Measurements from ENCODE around the gene FAM118B.

FAM118B gene

GRCh38 chr11:126198648-126199047 lies 12.9 kb upstream of the FAM118B start:
- no peak overlapping the region for H3K9ac ChIP-seq (ENCODE audit: low read length)
- H3K4me1 ChIP-seq (ENCODE audit: control insufficient read depth, insufficient read depth, low read length): no peaks in the 10 kb centered on the region
- peaks cover 9% of the 10 kb centered on the region; the same call in 1 of the 2 replicates for H3K9me3 ChIP-seq (ENCODE audit: control insufficient read depth, insufficient read depth, low read depth, low read length)
- peaks cover 76% of the 10 kb centered on the region for H3K36me3 ChIP-seq (ENCODE audit: control insufficient read depth, insufficient read depth, low read length)
- no peak overlapping the region for H3K27ac ChIP-seq (ENCODE audit: low read depth, low read length)
- H3K27me3 ChIP-seq (ENCODE audit: control insufficient read depth, insufficient read depth, low read length): no peaks in the 10 kb centered on the region
- H3K4me3 ChIP-seq (ENCODE audit: low read depth, low read length): no peak overlapping the region

GRCh38 chr11:126202646-126203359 lies 8.8 kb upstream of the FAM118B start:
- Histone ChIP-seq H3K9ac (ENCODE audit: low read length) (no peak overlapping the region), H3K27me3 (ENCODE audit: control insufficient read depth, insufficient read depth, low read length) (no peaks in the 10 kb centered on the region), H3K36me3 (ENCODE audit: control insufficient read depth, insufficient read depth, low read length) (peaks cover 91% of the 10 kb centered on the region), H3K4me1 (ENCODE audit: control insufficient read depth, insufficient read depth, low read length) (no peaks in the 10 kb centered on the region), H3K27ac (ENCODE audit: low read depth, low read length) (no peak overlapping the region), H3K9me3 (ENCODE audit: control insufficient read depth, insufficient read depth, low read depth, low read length) (peaks cover 2% of the 10 kb centered on the region; the same call in 1 of the 2 replicates), H3K4me3 (ENCODE audit: low read depth, low read length) (no peak overlapping the region)

- Histone ChIP-seq H3K9me3 (ENCODE audit: control insufficient read depth, insufficient read depth, low read depth, low read length) (no peaks in the 10 kb centered on the region), H3K27ac (ENCODE audit: low read depth, low read length) (no peak overlapping the region), H3K27me3 (ENCODE audit: control insufficient read depth, insufficient read depth, low read length) (no peaks in the 10 kb centered on the region), H3K9ac (ENCODE audit: low read length) (no peak overlapping the region), H3K4me1 (ENCODE audit: control insufficient read depth, insufficient read depth, low read length) (peaks cover 2% of the 10 kb centered on the region; the same call in 1 of the 2 replicates), H3K4me3 (ENCODE audit: low read depth, low read length) (no peak overlapping the region), H3K36me3 (ENCODE audit: control insufficient read depth, insufficient read depth, low read length) (peaks cover 90% of the 10 kb centered on the region)
These were observed 6.2 kb upstream of the FAM118B start for GRCh38 chr11:126205359-126205758.

DNA sequence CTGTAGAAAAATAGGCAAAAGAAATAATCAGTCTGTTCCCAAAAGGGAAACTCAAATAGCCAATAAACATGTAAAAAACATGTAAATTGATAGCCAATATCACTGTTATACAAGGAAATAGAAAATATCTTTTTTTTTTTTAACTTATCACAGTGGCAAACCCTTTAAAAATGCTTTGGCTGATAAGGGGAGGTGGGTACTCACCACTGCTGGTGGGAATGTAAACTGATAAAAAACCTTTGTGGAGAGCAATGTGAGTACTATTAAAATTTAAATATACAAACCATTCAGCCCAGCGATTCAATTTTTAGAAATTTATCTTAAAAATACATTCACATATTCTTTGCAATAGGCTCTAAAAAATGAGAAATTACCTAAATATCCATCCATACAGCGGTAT lies 3.7 kb upstream of the FAM118B start:
- Histone ChIP-seq H3K4me1 (ENCODE audit: control insufficient read depth, insufficient read depth, low read length) (peaks cover 13% of the 10 kb centered on the region; the same call in 1 of the 2 replicates), H3K27ac (ENCODE audit: low read depth, low read length) (no peak overlapping the region), H3K9ac (ENCODE audit: low read length) (no peak overlapping the region), H3K27me3 (ENCODE audit: control insufficient read depth, insufficient read depth, low read length) (no peaks in the 10 kb centered on the region), H3K9me3 (ENCODE audit: control insufficient read depth, insufficient read depth, low read depth, low read length) (no peaks in the 10 kb centered on the region), H3K4me3 (ENCODE audit: low read depth, low read length) (no peak overlapping the region), H3K36me3 (ENCODE audit: control insufficient read depth, insufficient read depth, low read length) (peaks cover 65% of the 10 kb centered on the region)

DNA sequence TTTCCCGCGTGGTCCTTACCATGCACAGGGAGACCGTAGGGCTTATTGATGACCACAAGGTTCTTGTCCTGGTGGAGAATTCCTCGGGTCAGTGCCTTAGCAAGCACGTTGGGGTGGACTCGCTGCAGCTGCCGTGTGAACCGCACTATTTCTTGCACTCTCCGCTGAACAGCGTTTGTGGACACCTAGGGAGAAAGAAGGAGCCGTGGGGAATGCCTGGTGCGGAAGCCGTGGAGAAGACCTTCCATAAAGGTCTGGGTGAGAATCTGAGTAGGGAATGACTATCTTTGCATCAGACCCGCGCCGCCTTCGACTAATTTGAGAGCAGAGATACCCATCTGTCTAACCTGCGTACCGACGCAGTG lies 729 bp upstream of the FAM118B start:
- H3K4me3 ChIP-seq (ENCODE audit: low read depth, low read length): peak overlapping the region; percentile 97
- no peaks in the 10 kb centered on the region for H3K9me3 ChIP-seq (ENCODE audit: control insufficient read depth, insufficient read depth, low read depth, low read length)
- H3K9ac ChIP-seq (ENCODE audit: low read length): peak overlapping the region; percentile 87
- H3K36me3 ChIP-seq (ENCODE audit: control insufficient read depth, insufficient read depth, low read length): peaks cover 36% of the 10 kb centered on the region
- H3K27ac ChIP-seq (ENCODE audit: low read depth, low read length): peak overlapping the region; percentile 73; the same call in 1 of the 2 replicates
- no peaks in the 10 kb centered on the region for H3K27me3 ChIP-seq (ENCODE audit: control insufficient read depth, insufficient read depth, low read length)
- peaks cover 15% of the 10 kb centered on the region; the same call in 1 of the 2 replicates for H3K4me1 ChIP-seq (ENCODE audit: control insufficient read depth, insufficient read depth, low read length)

DNA sequence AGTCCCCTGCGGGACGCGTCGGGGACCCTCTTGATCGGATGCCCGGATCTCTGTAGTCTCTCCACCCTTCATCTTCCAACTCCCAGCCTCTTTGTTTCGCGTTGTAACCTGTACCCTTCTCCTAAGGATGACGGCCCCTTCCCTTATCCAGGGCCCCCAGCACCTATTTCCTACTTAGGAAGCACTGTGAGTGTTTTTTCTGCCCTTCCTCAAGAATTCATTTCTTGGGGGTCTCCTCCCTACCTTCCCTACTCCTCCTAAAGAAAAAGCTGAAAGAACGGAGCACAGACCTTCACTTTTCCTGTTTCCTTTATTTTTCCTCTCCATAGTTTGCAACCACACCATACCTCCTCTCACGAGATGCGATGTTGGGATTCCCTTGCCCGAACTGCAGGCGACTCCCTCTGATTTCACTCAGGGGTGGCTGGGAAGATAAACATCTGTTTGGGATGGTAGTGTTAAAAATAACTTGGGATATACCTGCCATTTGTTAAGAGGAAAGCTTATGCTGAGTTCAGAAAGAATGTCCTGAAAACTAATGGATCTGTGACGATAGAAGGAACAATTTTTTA lies 593 bp downstream of the FAM118B start:
- H3K27ac ChIP-seq (ENCODE audit: low read depth, low read length): peak overlapping the region; percentile 35; the same call in 1 of the 2 replicates
- H3K27me3 ChIP-seq (ENCODE audit: control insufficient read depth, insufficient read depth, low read length): no peaks in the 10 kb centered on the region
- H3K9ac ChIP-seq (ENCODE audit: low read length): peak overlapping the region; percentile 87
- H3K4me3 ChIP-seq (ENCODE audit: low read depth, low read length): peak overlapping the region; percentile 97
- no peaks in the 10 kb centered on the region for H3K9me3 ChIP-seq (ENCODE audit: control insufficient read depth, insufficient read depth, low read depth, low read length)
- peaks cover 15% of the 10 kb centered on the region; the same call in 1 of the 2 replicates for H3K4me1 ChIP-seq (ENCODE audit: control insufficient read depth, insufficient read depth, low read length)
- peaks cover 27% of the 10 kb centered on the region for H3K36me3 ChIP-seq (ENCODE audit: control insufficient read depth, insufficient read depth, low read length)

DNA sequence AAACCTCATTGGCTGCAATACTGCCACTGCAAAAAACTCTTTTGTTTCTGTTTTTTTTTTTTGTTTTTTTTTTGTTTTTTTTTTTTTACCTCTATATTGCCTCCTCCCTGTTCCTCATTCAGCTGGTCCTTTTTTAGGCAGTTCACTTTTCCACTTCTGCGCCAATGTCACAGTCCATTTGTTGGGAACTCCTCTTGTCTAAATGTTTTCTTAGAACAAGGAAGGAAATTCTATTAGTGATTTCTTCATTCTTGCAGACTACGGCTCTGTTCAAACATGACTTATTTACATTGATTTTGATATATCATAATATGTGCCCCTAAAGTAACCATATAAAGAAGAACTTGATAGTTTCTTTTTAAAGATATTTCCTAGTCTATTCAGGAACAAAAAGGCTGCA lies 2.9 kb downstream of the FAM118B start:
- Histone ChIP-seq H3K36me3 (ENCODE audit: control insufficient read depth, insufficient read depth, low read length) (peaks cover 8% of the 10 kb centered on the region), H3K27me3 (ENCODE audit: control insufficient read depth, insufficient read depth, low read length) (no peaks in the 10 kb centered on the region), H3K4me3 (ENCODE audit: low read depth, low read length) (no peak overlapping the region), H3K27ac (ENCODE audit: low read depth, low read length) (no peak overlapping the region), H3K9me3 (ENCODE audit: control insufficient read depth, insufficient read depth, low read depth, low read length) (no peaks in the 10 kb centered on the region), H3K4me1 (ENCODE audit: control insufficient read depth, insufficient read depth, low read length) (peaks cover 15% of the 10 kb centered on the region; the same call in 1 of the 2 replicates), H3K9ac (ENCODE audit: low read length) (no peak overlapping the region)

DNA sequence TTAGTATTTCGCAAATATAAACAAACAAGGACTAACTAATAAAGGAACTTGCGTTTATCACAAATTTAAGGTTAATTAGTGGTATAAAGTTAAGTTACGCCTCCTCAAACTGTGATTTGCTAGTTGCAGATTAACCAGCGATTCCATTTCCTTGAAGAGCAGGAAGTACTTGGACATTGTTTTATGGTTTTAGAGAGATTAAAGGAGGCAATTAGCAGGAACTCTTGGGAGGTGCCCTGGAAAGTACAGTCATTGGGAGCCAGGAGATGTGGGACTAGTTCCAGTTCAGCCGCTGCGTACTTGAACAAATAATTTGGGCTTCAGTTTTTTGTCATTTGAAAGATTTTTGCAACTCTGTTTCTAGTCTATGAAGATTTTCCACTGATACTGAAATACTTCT lies 3.3 kb downstream of the FAM118B start:
- H3K9ac ChIP-seq (ENCODE audit: low read length): no peak overlapping the region
- H3K36me3 ChIP-seq (ENCODE audit: control insufficient read depth, insufficient read depth, low read length): peaks cover 4% of the 10 kb centered on the region; the same call in 1 of the 2 replicates
- H3K4me1 ChIP-seq (ENCODE audit: control insufficient read depth, insufficient read depth, low read length): peaks cover 15% of the 10 kb centered on the region; the same call in 1 of the 2 replicates
- no peaks in the 10 kb centered on the region for H3K9me3 ChIP-seq (ENCODE audit: control insufficient read depth, insufficient read depth, low read depth, low read length)
- H3K4me3 ChIP-seq (ENCODE audit: low read depth, low read length): no peak overlapping the region
- H3K27ac ChIP-seq (ENCODE audit: low read depth, low read length): no peak overlapping the region
- no peaks in the 10 kb centered on the region for H3K27me3 ChIP-seq (ENCODE audit: control insufficient read depth, insufficient read depth, low read length)

DNA sequence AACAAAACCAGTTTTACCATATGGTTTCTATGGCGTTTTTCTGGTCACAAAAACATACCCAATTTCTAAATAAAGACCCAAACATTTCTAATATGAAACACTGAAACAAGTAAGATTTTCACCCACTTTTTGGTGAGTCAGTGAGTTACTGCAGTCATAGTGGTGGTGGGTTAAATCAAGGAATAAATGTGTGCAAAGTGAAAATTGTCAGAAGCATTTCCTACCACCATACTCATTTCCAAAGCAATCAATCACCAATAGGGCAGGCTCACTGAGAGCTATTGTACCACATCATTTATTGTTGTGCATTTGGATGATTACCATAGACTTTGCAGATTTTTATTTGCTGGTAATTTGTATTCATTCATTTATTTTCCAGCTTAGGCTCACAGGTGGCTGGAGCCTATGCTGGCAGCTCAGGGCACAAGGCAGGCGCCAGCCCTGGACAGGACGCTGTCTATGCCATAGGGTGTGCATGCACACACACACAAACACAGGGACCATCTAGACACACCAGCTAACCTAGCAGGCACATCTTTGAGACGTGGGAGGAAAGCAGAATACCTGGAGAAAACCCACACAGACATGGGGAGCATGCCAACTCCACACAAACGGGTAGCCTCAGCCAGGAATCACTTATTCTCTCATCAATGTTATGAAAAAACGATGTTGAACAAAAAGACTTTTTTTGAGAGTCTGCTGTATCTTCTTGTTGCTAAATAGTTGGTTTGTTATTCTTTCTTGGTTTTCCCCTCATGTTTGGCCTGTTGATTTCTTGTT lies 5.1 kb downstream of the FAM118B start:
- no peaks in the 10 kb centered on the region; the same call in 1 of the 2 replicates for H3K36me3 ChIP-seq (ENCODE audit: control insufficient read depth, insufficient read depth, low read length)
- no peak overlapping the region for H3K4me3 ChIP-seq (ENCODE audit: low read depth, low read length)
- peaks cover 8% of the 10 kb centered on the region; the same call in 1 of the 2 replicates for H3K4me1 ChIP-seq (ENCODE audit: control insufficient read depth, insufficient read depth, low read length)
- H3K9me3 ChIP-seq (ENCODE audit: control insufficient read depth, insufficient read depth, low read depth, low read length): no peaks in the 10 kb centered on the region
- H3K27me3 ChIP-seq (ENCODE audit: control insufficient read depth, insufficient read depth, low read length): no peaks in the 10 kb centered on the region
- H3K27ac ChIP-seq (ENCODE audit: low read depth, low read length): no peak overlapping the region
- H3K9ac ChIP-seq (ENCODE audit: low read length): no peak overlapping the region

DNA sequence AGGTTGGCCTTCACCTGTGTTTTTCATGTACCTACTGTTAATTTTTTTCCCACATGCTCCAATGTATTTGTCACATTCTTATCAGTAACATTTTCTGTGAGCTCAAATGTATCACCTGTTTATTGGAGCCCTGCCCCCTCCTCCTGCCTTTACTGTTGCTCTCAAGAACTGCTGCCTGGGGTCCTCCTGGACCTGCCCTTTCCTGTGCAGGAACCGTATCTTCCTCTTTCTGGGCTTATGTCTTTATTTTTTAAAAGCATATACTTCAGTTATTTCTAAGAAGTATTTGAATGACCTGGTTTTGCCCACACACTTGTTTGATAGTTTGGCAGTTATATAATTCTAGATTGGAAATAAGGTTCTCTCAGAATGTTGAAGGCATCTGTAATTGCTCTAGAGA lies 5.9 kb downstream of the FAM118B start:
- Histone ChIP-seq H3K27ac (ENCODE audit: low read depth, low read length) (no peak overlapping the region), H3K36me3 (ENCODE audit: control insufficient read depth, insufficient read depth, low read length) (no peaks in the 10 kb centered on the region; the same call in 1 of the 2 replicates), H3K9me3 (ENCODE audit: control insufficient read depth, insufficient read depth, low read depth, low read length) (no peaks in the 10 kb centered on the region), H3K4me1 (ENCODE audit: control insufficient read depth, insufficient read depth, low read length) (peaks cover 6% of the 10 kb centered on the region; the same call in 1 of the 2 replicates), H3K4me3 (ENCODE audit: low read depth, low read length) (no peak overlapping the region), H3K27me3 (ENCODE audit: control insufficient read depth, insufficient read depth, low read length) (no peaks in the 10 kb centered on the region), H3K9ac (ENCODE audit: low read length) (no peak overlapping the region)

GRCh38 chr11:126219547-126219946 lies 8.0 kb downstream of the FAM118B start:
- no peaks in the 10 kb centered on the region; the same call in 1 of the 2 replicates for H3K36me3 ChIP-seq (ENCODE audit: control insufficient read depth, insufficient read depth, low read length)
- no peaks in the 10 kb centered on the region for H3K27me3 ChIP-seq (ENCODE audit: control insufficient read depth, insufficient read depth, low read length)
- no peaks in the 10 kb centered on the region for H3K9me3 ChIP-seq (ENCODE audit: control insufficient read depth, insufficient read depth, low read depth, low read length)
- no peak overlapping the region for H3K9ac ChIP-seq (ENCODE audit: low read length)
- no peak overlapping the region for H3K27ac ChIP-seq (ENCODE audit: low read depth, low read length)
- H3K4me3 ChIP-seq (ENCODE audit: low read depth, low read length): no peak overlapping the region
- H3K4me1 ChIP-seq (ENCODE audit: control insufficient read depth, insufficient read depth, low read length): no peaks in the 10 kb centered on the region
